Measurements from ENCODE around the gene KCTD13.
A peak's percentile ranks its signal among the peaks of the same experiment; 100 is the strongest.

The KCTD13 gene

DNA sequence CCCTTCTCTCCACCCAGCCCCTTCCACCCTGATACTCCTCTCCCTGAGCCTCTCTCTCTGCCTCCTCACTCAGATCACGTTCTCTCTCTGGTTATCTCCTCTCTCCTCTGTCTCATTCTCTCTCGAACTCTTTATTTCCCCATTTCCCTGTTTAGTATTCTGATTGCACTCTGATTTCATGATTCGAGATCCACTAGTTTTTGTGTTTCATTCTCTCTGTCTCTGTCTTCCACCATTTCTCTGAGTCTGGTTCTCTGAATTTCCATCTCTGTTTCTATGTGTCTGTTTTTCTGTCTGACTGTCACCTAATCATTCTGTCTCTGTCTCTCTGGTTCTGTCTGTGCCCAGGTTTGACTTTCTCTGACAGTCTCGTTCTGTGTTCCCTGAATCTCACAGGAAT lies 28.7 kb downstream of the KCTD13 start:
- no peak overlapping the region for H3K4me3 ChIP-seq (ENCODE audit: low read depth, low read length)
- H3K27ac ChIP-seq (ENCODE audit: extremely low read depth, low read depth, low read length) = no peak overlapping the region
- no peaks in the 10 kb centered on the region for H3K9me3 ChIP-seq (ENCODE audit: control insufficient read depth, insufficient read depth, low read depth, low read length)
- H3K4me1 ChIP-seq (ENCODE audit: control insufficient read depth, insufficient read depth, low read length) = peaks cover 2% of the 10 kb centered on the region; the same call in 1 of the 2 replicates
- CTCF ChIA-PET = interaction anchor here (0.6 kb wide), 1 partner anchor 46 kb away, joined by 3 read pairs; no protein-coding TSS in a partner anchor
- H3K36me3 ChIP-seq (ENCODE audit: control insufficient read depth in 2 of 2, insufficient read depth in 1 of 2, low read length in 2 of 2) = no peaks in the 10 kb centered on the region; a peak in 1 of 3 replicates
- POLR2A ChIA-PET = no interaction called here
- TF ChIP-seq, protein P1, sequence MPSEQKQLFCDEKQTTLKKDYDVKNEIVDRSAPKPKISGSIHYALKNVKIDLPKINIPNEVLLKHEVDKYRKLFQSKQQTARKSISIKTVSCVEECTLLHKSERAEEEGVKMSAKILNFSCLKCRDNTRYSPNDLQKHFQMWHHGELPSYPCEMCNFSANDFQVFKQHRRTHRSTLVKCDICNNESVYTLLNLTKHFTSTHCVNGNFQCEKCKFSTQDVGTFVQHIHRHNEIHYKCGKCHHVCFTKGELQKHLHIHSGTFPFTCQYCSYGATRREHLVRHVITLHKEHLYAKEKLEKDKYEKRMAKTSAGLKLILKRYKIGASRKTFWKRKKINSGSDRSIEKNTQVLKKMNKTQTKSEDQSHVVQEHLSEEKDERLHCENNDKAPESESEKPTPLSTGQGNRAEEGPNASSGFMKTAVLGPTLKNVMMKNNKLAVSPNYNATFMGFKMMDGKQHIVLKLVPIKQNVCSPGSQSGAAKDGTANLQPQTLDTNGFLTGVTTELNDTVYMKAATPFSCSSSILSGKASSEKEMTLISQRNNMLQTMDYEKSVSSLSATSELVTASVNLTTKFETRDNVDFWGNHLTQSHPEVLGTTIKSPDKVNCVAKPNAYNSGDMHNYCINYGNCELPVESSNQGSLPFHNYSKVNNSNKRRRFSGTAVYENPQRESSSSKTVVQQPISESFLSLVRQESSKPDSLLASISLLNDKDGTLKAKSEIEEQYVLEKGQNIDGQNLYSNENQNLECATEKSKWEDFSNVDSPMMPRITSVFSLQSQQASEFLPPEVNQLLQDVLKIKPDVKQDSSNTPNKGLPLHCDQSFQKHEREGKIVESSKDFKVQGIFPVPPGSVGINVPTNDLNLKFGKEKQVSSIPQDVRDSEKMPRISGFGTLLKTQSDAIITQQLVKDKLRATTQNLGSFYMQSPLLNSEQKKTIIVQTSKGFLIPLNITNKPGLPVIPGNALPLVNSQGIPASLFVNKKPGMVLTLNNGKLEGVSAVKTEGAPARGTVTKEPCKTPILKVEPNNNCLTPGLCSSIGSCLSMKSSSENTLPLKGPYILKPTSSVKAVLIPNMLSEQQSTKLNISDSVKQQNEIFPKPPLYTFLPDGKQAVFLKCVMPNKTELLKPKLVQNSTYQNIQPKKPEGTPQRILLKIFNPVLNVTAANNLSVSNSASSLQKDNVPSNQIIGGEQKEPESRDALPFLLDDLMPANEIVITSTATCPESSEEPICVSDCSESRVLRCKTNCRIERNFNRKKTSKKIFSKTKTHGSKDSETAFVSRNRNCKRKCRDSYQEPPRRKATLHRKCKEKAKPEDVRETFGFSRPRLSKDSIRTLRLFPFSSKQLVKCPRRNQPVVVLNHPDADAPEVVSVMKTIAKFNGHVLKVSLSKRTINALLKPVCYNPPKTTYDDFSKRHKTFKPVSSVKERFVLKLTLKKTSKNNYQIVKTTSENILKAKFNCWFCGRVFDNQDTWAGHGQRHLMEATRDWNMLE (tag by site-specific recombination; conservative IDR thresholded peaks at IDR 0.05; ENCODE audit: low read depth) = no peak
- TF ChIP-seq ZNF544 (tag by site-specific recombination; IDR thresholded peaks at IDR 0.05) = no peak
- TF ChIP-seq ZNF114 (tag by site-specific recombination; IDR thresholded peaks at IDR 0.05) = no peak
- no peak for TF ChIP-seq ZNF324 (tag by site-specific recombination; IDR thresholded peaks at IDR 0.05)
- TF ChIP-seq ZNF354C (tag by site-specific recombination; IDR thresholded peaks at IDR 0.05; ENCODE audit: borderline replicate concordance, low read depth) = no peak
- no peak for TF ChIP-seq ZNF302 (tag by site-specific recombination; IDR thresholded peaks at IDR 0.05; ENCODE audit: low read depth)
- TF ChIP-seq ZBTB20 (tag by site-specific recombination; IDR thresholded peaks at IDR 0.05) = no peak
- TF ChIP-seq PRDM1 (tag by site-specific recombination; IDR thresholded peaks at IDR 0.05) = peak; percentile 86
- TF ChIP-seq, protein P2, sequence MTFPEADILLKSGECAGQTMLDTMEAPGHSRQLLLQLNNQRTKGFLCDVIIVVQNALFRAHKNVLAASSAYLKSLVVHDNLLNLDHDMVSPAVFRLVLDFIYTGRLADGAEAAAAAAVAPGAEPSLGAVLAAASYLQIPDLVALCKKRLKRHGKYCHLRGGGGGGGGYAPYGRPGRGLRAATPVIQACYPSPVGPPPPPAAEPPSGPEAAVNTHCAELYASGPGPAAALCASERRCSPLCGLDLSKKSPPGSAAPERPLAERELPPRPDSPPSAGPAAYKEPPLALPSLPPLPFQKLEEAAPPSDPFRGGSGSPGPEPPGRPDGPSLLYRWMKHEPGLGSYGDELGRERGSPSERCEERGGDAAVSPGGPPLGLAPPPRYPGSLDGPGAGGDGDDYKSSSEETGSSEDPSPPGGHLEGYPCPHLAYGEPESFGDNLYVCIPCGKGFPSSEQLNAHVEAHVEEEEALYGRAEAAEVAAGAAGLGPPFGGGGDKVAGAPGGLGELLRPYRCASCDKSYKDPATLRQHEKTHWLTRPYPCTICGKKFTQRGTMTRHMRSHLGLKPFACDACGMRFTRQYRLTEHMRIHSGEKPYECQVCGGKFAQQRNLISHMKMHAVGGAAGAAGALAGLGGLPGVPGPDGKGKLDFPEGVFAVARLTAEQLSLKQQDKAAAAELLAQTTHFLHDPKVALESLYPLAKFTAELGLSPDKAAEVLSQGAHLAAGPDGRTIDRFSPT (tag by site-specific recombination; IDR thresholded peaks at IDR 0.05) = no peak
- 0 out of 2 replicates have a peak, but pooled peaks have one; percentile 42 for TF ChIP-seq ZNF776 (tag by site-specific recombination; IDR thresholded peaks at IDR 0.05; ENCODE audit: borderline replicate concordance)
- TF ChIP-seq ZNF610 (tag by site-specific recombination; IDR thresholded peaks at IDR 0.05; ENCODE audit: borderline replicate concordance) = no peak
- TF ChIP-seq ZNF2 (tag by site-specific recombination; IDR thresholded peaks at IDR 0.05) = no peak
- no peak for TF ChIP-seq ZNF10 (tag by site-specific recombination; IDR thresholded peaks at IDR 0.05)
- TF ChIP-seq ZNF366 (tag by site-specific recombination; conservative IDR thresholded peaks at IDR 0.05) = peak; percentile 60
- TF ChIP-seq, protein P3, sequence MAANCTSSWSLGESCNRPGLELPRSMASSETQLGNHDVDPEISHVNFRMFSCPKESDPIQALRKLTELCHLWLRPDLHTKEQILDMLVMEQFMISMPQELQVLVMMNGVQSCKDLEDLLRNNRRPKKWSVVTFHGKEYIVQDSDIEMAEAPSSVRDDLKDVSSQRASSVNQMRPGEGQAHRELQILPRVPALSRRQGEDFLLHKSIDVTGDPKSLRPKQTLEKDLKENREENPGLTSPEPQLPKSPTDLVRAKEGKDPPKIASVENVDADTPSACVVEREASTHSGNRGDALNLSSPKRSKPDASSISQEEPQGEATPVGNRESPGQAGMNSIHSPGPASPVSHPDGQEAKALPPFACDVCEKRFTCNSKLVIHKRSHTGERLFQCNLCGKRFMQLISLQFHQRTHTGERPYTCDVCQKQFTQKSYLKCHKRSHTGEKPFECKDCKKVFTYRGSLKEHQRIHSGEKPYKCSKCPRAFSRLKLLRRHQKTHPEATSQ (tag by site-specific recombination; IDR thresholded peaks at IDR 0.05) = no peak
- TF ChIP-seq GLI2 (tag by site-specific recombination; IDR thresholded peaks at IDR 0.05; ENCODE audit: borderline replicate concordance, low read depth) = no peak
- TF ChIP-seq, protein P4, sequence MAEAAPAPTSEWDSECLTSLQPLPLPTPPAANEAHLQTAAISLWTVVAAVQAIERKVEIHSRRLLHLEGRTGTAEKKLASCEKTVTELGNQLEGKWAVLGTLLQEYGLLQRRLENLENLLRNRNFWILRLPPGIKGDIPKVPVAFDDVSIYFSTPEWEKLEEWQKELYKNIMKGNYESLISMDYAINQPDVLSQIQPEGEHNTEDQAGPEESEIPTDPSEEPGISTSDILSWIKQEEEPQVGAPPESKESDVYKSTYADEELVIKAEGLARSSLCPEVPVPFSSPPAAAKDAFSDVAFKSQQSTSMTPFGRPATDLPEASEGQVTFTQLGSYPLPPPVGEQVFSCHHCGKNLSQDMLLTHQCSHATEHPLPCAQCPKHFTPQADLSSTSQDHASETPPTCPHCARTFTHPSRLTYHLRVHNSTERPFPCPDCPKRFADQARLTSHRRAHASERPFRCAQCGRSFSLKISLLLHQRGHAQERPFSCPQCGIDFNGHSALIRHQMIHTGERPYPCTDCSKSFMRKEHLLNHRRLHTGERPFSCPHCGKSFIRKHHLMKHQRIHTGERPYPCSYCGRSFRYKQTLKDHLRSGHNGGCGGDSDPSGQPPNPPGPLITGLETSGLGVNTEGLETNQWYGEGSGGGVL (tag by site-specific recombination; IDR thresholded peaks at IDR 0.05) = 0 out of 2 replicates have a peak, but pooled peaks have one; percentile 16
- TF ChIP-seq YY1 (tag by site-specific recombination; IDR thresholded peaks at IDR 0.05) = no peak
- TF ChIP-seq KLF10 (tag by site-specific recombination; IDR thresholded peaks at IDR 0.05) = no peak
- no peak for TF ChIP-seq OVOL3 (tag by site-specific recombination; IDR thresholded peaks at IDR 0.05)
- TF ChIP-seq ZNF843 (tag by site-specific recombination; IDR thresholded peaks at IDR 0.05) = no peak
- no peak for TF ChIP-seq ZNF274 (IDR thresholded peaks at IDR 0.05; ENCODE audit: low read length)
- no peak for TF ChIP-seq ZNF274 (tag by site-specific recombination; IDR thresholded peaks at IDR 0.05; ENCODE audit: borderline replicate concordance)
- peak; percentile 96 for TF ChIP-seq ZBTB17 (tag by site-specific recombination; IDR thresholded peaks at IDR 0.05)
- no peak for TF ChIP-seq ZNF837 (tag by site-specific recombination; IDR thresholded peaks at IDR 0.05)
- no peak for TF ChIP-seq RBAK (tag by site-specific recombination; IDR thresholded peaks at IDR 0.05)
- TF ChIP-seq, protein P5, sequence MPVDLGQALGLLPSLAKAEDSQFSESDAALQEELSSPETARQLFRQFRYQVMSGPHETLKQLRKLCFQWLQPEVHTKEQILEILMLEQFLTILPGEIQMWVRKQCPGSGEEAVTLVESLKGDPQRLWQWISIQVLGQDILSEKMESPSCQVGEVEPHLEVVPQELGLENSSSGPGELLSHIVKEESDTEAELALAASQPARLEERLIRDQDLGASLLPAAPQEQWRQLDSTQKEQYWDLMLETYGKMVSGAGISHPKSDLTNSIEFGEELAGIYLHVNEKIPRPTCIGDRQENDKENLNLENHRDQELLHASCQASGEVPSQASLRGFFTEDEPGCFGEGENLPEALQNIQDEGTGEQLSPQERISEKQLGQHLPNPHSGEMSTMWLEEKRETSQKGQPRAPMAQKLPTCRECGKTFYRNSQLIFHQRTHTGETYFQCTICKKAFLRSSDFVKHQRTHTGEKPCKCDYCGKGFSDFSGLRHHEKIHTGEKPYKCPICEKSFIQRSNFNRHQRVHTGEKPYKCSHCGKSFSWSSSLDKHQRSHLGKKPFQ (tag by site-specific recombination; IDR thresholded peaks at IDR 0.05) = no peak
- TF ChIP-seq SP2 (tag by site-specific recombination; IDR thresholded peaks at IDR 0.05) = no peak
